Natural killer cell (primary cell): ENCODE data around the gene LILRA6. TPM values are rescaled to one million over a fixed set of nuclear protein-coding genes. Genes with fewer than 3 reads are reported as not detected.
"Not testable (repeated sequence)": the region's sequence is repeated elsewhere in the genome, so short reads cannot be mapped to it uniquely, and the experiment has no call there.

Source experiments
- ATAC-seq, 3 donors: fragments of 150-1000 bp in 2 of 3; fragments of 200-7000 bp in 1 of 3; cut with Tn5 transposase; 1 replicate in 1 of 3; 2 replicates in 2 of 3; pipeline ENCODE4 v1.10.0; 2021; ENCODE audit warnings: mild to moderate bottlenecking in 2 of 3, moderate library complexity in 2 of 3
- DNase-seq, 2 donors: peaks; one replicate each; pipeline versions ENCODE4 v3.0.0 to v3.0.0-alpha.2; 2013 to 2021; ENCODE audit warnings: mixed read lengths in 1 of 2
- H3K27ac ChIP-seq: one replicate; pipeline ENCODE4 v1.5.1; 2013; ENCODE audit warnings: mild to moderate bottlenecking, low read length
- H3K27me3 ChIP-seq: one replicate; pipeline ENCODE4 v1.6.1; 2013; ENCODE audit warnings: low read length; ENCODE audit not compliant: control insufficient read depth, insufficient read depth
- H3K36me3 ChIP-seq: one replicate; pipeline ENCODE4 v1.6.1; 2013; ENCODE audit warnings: low read length; ENCODE audit not compliant: control insufficient read depth, insufficient read depth
- H3K4me1 ChIP-seq: one replicate; pipeline ENCODE4 v1.6.1; 2013; ENCODE audit warnings: low read length; ENCODE audit not compliant: control insufficient read depth, insufficient read depth
- H3K4me3 ChIP-seq: one replicate; pipeline ENCODE4 v1.5.1; 2013; ENCODE audit warnings: low read length
- H3K9me3 ChIP-seq: one replicate; pipeline ENCODE4 v1.6.1; 2013; ENCODE audit warnings: low read length; ENCODE audit not compliant: control insufficient read depth, insufficient read depth
- H3K27ac Mint-ChIP-seq, 2 donors: one replicate each; pipeline ENCODE4 v1.8.0; 2022; ENCODE audit warnings: mild to moderate bottlenecking in 2 of 2, mixed read lengths in 2 of 2, moderate library complexity in 1 of 2
- H3K27me3 Mint-ChIP-seq, 2 donors: one replicate each; pipeline ENCODE4 v1.8.0; 2022; ENCODE audit warnings: low read depth in 2 of 2, mixed read lengths in 2 of 2
- H3K36me3 Mint-ChIP-seq: one replicate; pipeline ENCODE4 v1.8.0; 2022; ENCODE audit warnings: mixed read lengths
- H3K4me1 Mint-ChIP-seq, 2 donors: one replicate each; pipeline ENCODE4 v1.8.0; 2022; ENCODE audit warnings: mixed read lengths in 2 of 2
- H3K4me3 Mint-ChIP-seq: one replicate; pipeline ENCODE4 v1.8.0; 2022; ENCODE audit warnings: mild to moderate bottlenecking, moderate library complexity, mixed read lengths
- H3K9me3 Mint-ChIP-seq, 2 donors: one replicate each; pipeline ENCODE4 v1.8.0; 2022; ENCODE audit warnings: mixed read lengths in 2 of 2
- CTCF ChIP-seq: fragments of 200-600 bp; IDR thresholded peaks from one replicate; pipeline ENCODE4 v1.8.0; 2022; ENCODE audit warnings: antibody characterized with exemption
- WGBS: methylation state at CpG from one replicate; pipeline ENCODE4 v1.1.7; 2013; ENCODE audit warnings: missing lambda C conversion rate; ENCODE audit not compliant: insufficient coverage; 5-methylcytosine and 5-hydroxymethylcytosine counted together
- intact Hi-C: fragments of 100-400 bp; cut with micrococcal nuclease; formaldehyde crosslinking; loops from one replicate; pipeline ENCODE4 v1.14.2; 2022
- total RNA-seq, 4 donors: library from RNA; stranded (reverse); fragments of 120-200 nt in 1 of 4; gene quantifications; one replicate each; pipeline versions ENCODE4 v1.2.3 to v1.2.4, GENCODE V29; 2013 to 2022

The LILRA6 gene
- 1 to 10 TPM; 2.1 to 2.6 (median 2.1) TPM for total RNA-seq
- 1.4 TPM for total RNA-seq (2013)

DNA sequence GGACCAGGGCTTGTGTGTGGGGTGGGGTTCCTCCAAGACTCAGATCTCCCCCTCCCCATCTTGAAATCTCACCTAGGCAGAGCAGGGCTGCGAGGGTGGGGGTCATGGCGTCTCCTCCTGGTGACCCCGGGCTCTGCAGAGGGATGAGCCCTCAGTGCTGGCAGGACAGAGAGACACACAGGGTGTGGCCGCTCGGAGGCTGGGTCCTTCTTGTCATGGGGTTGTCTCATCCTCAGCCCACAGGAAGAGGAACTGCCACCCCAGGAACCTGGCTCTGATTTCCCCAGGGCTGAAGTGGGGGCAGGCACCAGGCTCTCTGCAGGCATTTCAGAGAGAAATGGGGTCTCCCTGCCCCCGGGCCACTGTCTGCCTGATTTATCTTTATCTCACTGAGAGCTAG, at the start of gene LILRA6:
TSS of gene LILRA6 (minus strand) at position 145 of the 400 bp plus-strand sequence.
- H3K27me3 ChIP-seq, H3K9me3 ChIP-seq, H3K4me1 Mint-ChIP-seq, DNase-seq, H3K9me3 Mint-ChIP-seq, H3K4me1 ChIP-seq, H3K27ac Mint-ChIP-seq, H3K4me3 ChIP-seq, H3K36me3 Mint-ChIP-seq, H3K4me3 Mint-ChIP-seq, intact Hi-C loops, H3K27ac ChIP-seq, H3K36me3 ChIP-seq: not testable (repeated sequence)
- peaks cover 4 to 18% of the 10 kb centered on the region in 2 donors for H3K27me3 Mint-ChIP-seq
- ATAC-seq: peak in 2 of 3 donors; percentile 29 to 59
- 64% methylated on average over 6 of the region's 6 CpGs for whole genome bisulfite sequencing

GRCh38 chr19:54289160-54289559, 46.6 kb upstream of the LILRA6 start:
- H3K27ac Mint-ChIP-seq, H3K4me3 Mint-ChIP-seq, H3K4me3 ChIP-seq, H3K27ac ChIP-seq, ATAC-seq, H3K9me3 Mint-ChIP-seq, H3K36me3 Mint-ChIP-seq, H3K36me3 ChIP-seq, DNase-seq, H3K27me3 ChIP-seq, intact Hi-C loops, H3K9me3 ChIP-seq: not testable (repeated sequence)
- Mint-ChIP-seq H3K27me3 (peaks cover 14% of the 10 kb centered on the region in 2 donors), H3K4me1 (peaks cover 19 to 20% of the 10 kb centered on the region in 2 donors)
- 83% methylated on average over 8 of the region's 8 CpGs for WGBS
- H3K4me1 ChIP-seq: peaks cover 21% of the 10 kb centered on the region

- no peaks in the 10 kb centered on the region for H3K9me3 ChIP-seq
- 95% methylated on average over 4 of the region's 4 CpGs for WGBS
- Mint-ChIP-seq H3K9me3 (no peaks in the 10 kb centered on the region), H3K4me1 (peaks cover 19 to 28% of the 10 kb centered on the region in 2 donors), H3K4me3 (no peak overlapping the region), H3K36me3 (no peaks in the 10 kb centered on the region), H3K27me3 (peaks cover 6 to 13% of the 10 kb centered on the region in 2 donors), H3K27ac (no peak overlapping the region)
- no peaks in the 10 kb centered on the region for H3K27me3 ChIP-seq
- ATAC-seq (no peak), DNase-seq (no peak)
- H3K4me3 ChIP-seq: no peak overlapping the region
- H3K36me3 ChIP-seq: no peaks in the 10 kb centered on the region
- peaks cover 34% of the 10 kb centered on the region for H3K4me1 ChIP-seq
- TF ChIP-seq CTCF: no peak
- H3K27ac ChIP-seq: no peak overlapping the region
- intact Hi-C loops: no loop called here
Measured at GRCh38 chr19:54287456-54287855, 44.9 kb upstream of the LILRA6 start.

- H3K4me3 ChIP-seq, H3K9me3 Mint-ChIP-seq, H3K27me3 ChIP-seq, DNase-seq, H3K36me3 ChIP-seq, intact Hi-C loops, H3K36me3 Mint-ChIP-seq, H3K9me3 ChIP-seq: not testable (repeated sequence)
- peak; percentile 47 to 53 (median 53) for ATAC-seq
- peak overlapping the region; percentile 40 for H3K27ac ChIP-seq
- peaks cover 44% of the 10 kb centered on the region for H3K4me1 ChIP-seq
- H3K27ac Mint-ChIP-seq: peak overlapping the region; percentile 18 to 35
- 30% methylated on average over 6 of the region's 10 CpGs for whole genome bisulfite sequencing
- peaks cover 19 to 31% of the 10 kb centered on the region in 2 donors for H3K4me1 Mint-ChIP-seq
- H3K4me3 Mint-ChIP-seq: peak overlapping the region; percentile 50
- peaks cover 13 to 18% of the 10 kb centered on the region in 2 donors for H3K27me3 Mint-ChIP-seq
Measured at GRCh38 chr19:54286283-54286682, 43.7 kb upstream of the LILRA6 start.

DNA sequence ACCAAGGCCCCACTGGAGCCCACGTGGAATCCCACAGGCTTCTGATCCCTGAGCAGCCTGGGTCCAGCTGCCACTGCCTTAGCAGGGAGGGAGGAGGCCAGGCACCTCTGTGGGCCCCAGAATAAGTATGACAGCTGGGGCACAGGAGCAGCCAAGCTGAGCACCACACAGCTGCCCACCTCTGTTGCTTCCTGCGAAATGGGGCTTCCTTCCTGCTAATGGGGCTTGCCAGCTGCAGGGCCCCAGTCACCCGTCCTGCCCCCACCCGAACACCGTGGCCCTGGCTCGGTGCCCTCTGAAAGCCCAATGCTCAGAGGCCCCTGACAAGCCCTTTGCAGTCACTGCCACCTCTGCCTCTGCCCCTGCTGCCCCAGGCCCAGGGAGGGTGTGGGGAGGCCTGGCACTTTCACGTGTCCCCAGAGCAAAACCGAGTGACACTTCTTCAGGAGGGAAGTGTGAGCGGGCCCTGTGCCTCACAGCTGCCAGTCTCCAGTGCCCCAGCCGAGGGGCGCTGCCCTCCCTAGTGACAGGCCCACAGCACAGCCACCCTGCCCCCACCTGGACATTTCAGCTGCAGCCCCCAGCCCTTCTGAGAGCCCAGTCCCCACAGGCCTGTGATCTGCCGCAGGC, 43.0 kb upstream of the LILRA6 start:
- intact Hi-C loops, H3K36me3 ChIP-seq, H3K27me3 ChIP-seq, H3K4me3 ChIP-seq, H3K36me3 Mint-ChIP-seq, H3K9me3 Mint-ChIP-seq, H3K9me3 ChIP-seq, DNase-seq: not testable (repeated sequence)
- peak overlapping the region; percentile 49 to 79 for H3K27ac Mint-ChIP-seq
- WGBS: 12% methylated on average over 9 of the region's 12 CpGs
- peaks cover 19 to 31% of the 10 kb centered on the region in 2 donors for H3K4me1 Mint-ChIP-seq
- H3K27me3 Mint-ChIP-seq: peaks cover 19 to 20% of the 10 kb centered on the region in 2 donors
- H3K4me1 ChIP-seq: peaks cover 48% of the 10 kb centered on the region
- peak; percentile 81 to 87 (median 85) for ATAC-seq
- H3K4me3 Mint-ChIP-seq: peak overlapping the region; percentile 21
- H3K27ac ChIP-seq: peak overlapping the region; percentile 52
